WTC11 (cell line): ENCODE results near the gene TXNRD2. TPM values are rescaled to one million over a fixed set of nuclear protein-coding genes. Genes with fewer than 3 reads are reported as not detected.

ENCODE experiments used
- ATAC-seq: fragments of 200-7000 bp; cut with Tn5 transposase; 2 replicates; pipeline ENCODE4 v1.10.0; 2021; ENCODE audit warnings: mild to moderate bottlenecking, moderate library complexity
- CTCF ChIA-PET: fragments of 300-600 bp; sonication (Branson Sonifier 250); formaldehyde crosslinking; loops from one replicate; lab custom pipeline; 2021; ENCODE audit warnings: antibody characterized with exemption; lab: Charles Lee
- POLR2A ChIA-PET: fragments of 350-600 bp; sonication (Branson Sonifier 250); formaldehyde crosslinking; loops from one replicate; lab custom pipeline; 2021; ENCODE audit warnings: antibody characterized with exemption; lab: Charles Lee
- DNase-seq: peaks from one replicate; pipeline ENCODE4 v3.0.0; 2021; ENCODE audit warnings: low spot score
- H3K27ac Mint-ChIP-seq: 2 replicates; pipeline ENCODE4 v1.8.0; 2021; ENCODE audit warnings: mixed read lengths
- H3K27me3 Mint-ChIP-seq: 2 replicates; pipeline ENCODE4 v1.8.0; 2021; ENCODE audit warnings: low read depth, mild to moderate bottlenecking, moderate library complexity, mixed read lengths
- H3K36me3 Mint-ChIP-seq: 2 replicates; pipeline ENCODE4 v1.8.0; 2021; ENCODE audit warnings: mixed read lengths
- H3K4me1 Mint-ChIP-seq: 2 replicates; pipeline ENCODE4 v1.8.0; 2022; ENCODE audit warnings: mixed read lengths
- H3K4me3 Mint-ChIP-seq: 2 replicates; pipeline ENCODE4 v1.8.0; 2021; ENCODE audit warnings: mild to moderate bottlenecking, moderate library complexity, mixed read lengths
- H3K9me3 Mint-ChIP-seq: 2 replicates; pipeline ENCODE4 v1.8.0; 2021; ENCODE audit warnings: mixed read lengths
- ATF3 ChIP-seq: sonication (generic); formaldehyde crosslinking; conservative IDR thresholded peaks from 2 replicates; pipeline ENCODE4 v1.8.1; 2022; ENCODE audit warnings: mild to moderate bottlenecking, missing genetic modification reagents
- ATF6 ChIP-seq: sonication (generic); formaldehyde crosslinking; IDR thresholded peaks from 2 replicates; pipeline ENCODE4 v1.8.1; 2023; ENCODE audit warnings: mild to moderate bottlenecking, missing genetic modification reagents
- ERG ChIP-seq: fragments of 250-450 bp; sonication (Bioruptor Pico); IDR thresholded peaks from 2 replicates; pipeline ENCODE4 v1.8.0; 2021; ENCODE audit warnings: mild to moderate bottlenecking
- MYBL2 ChIP-seq: sonication (generic); formaldehyde crosslinking; IDR thresholded peaks from 2 replicates; pipeline ENCODE4 v1.8.1; 2023; ENCODE audit warnings: mild to moderate bottlenecking, moderate library complexity, missing genetic modification reagents
- NFATC4 ChIP-seq: fragments of 250-450 bp; sonication (Bioruptor Pico); IDR thresholded peaks from 2 replicates; pipeline ENCODE4 v1.9.0; 2021; ENCODE audit warnings: mild to moderate bottlenecking
- PRDM15 ChIP-seq: sonication (generic); formaldehyde crosslinking; IDR thresholded peaks from 2 replicates; pipeline ENCODE4 v1.8.0; 2022; ENCODE audit warnings: missing genetic modification reagents
- SMAD4 ChIP-seq: sonication (generic); formaldehyde crosslinking; IDR thresholded peaks from 2 replicates; pipeline ENCODE4 v1.8.0; 2022; ENCODE audit warnings: mild to moderate bottlenecking, missing genetic modification reagents
- STAT6 ChIP-seq: sonication (generic); formaldehyde crosslinking; conservative IDR thresholded peaks from 2 replicates; pipeline ENCODE4 v1.8.1; 2023; ENCODE audit warnings: mild to moderate bottlenecking, low read depth, missing genetic modification reagents, moderate library complexity
- ZMAT4 ChIP-seq: fragments of 250-450 bp; sonication (Bioruptor Pico); IDR thresholded peaks from 2 replicates; pipeline ENCODE4 v1.9.0; 2021; ENCODE audit warnings: mild to moderate bottlenecking
- ZNF138 ChIP-seq: sonication (generic); formaldehyde crosslinking; conservative IDR thresholded peaks from 2 replicates; pipeline ENCODE4 v1.8.1; 2022; ENCODE audit warnings: mild to moderate bottlenecking, moderate library complexity, missing genetic modification reagents
- ZNF219 ChIP-seq: sonication (generic); formaldehyde crosslinking; IDR thresholded peaks from 2 replicates; pipeline ENCODE4 v1.8.0; 2023; ENCODE audit warnings: missing genetic modification reagents, mild to moderate bottlenecking, borderline replicate concordance
- ZNF232 ChIP-seq: sonication (generic); formaldehyde crosslinking; IDR thresholded peaks from 2 replicates; pipeline ENCODE4 v1.8.0; 2022; ENCODE audit warnings: mild to moderate bottlenecking, missing genetic modification reagents
- ZNF263 ChIP-seq: sonication (generic); formaldehyde crosslinking; IDR thresholded peaks from 2 replicates; pipeline ENCODE4 v1.8.1; 2022; ENCODE audit warnings: low read depth, mild to moderate bottlenecking, moderate library complexity, missing genetic modification reagents
- ZNF423 ChIP-seq: fragments of 250-450 bp; sonication (Bioruptor Pico); IDR thresholded peaks from 2 replicates; pipeline ENCODE4 v2.1.2; 2022; ENCODE audit warnings: mild to moderate bottlenecking, moderate library complexity
- ZSCAN18 ChIP-seq: fragments of 250-450 bp; sonication (Bioruptor Pico); IDR thresholded peaks from 2 replicates; pipeline ENCODE4 v2.1.2; 2022; ENCODE audit warnings: mild to moderate bottlenecking, moderate library complexity
- total RNA-seq: library from RNA; stranded (reverse); gene quantifications from 3 replicates; pipeline ENCODE4 v1.2.3, GENCODE V29; 2021

The TXNRD2 gene
- total RNA-seq, 1 experiment from 2014 or later, result 15.9 TPM

- POLR2A ChIA-PET, result interaction anchor here (0.7 kb wide), 1 partner anchor 24 kb away, joined by 4 read pairs; no protein-coding TSS in a partner anchor
Measured at GRCh38 chr22:19921544-19922081, 20.0 kb downstream of the TXNRD2 start.

GRCh38 chr22:19919701-19920363, 21.8 kb downstream of the TXNRD2 start:
- H3K4me3 Mint-ChIP-seq, result no peak overlapping the region
- no peak for TF ChIP-seq ZNF263 (CRISPR knock-in tag)
- TF ChIP-seq ZNF423 (CRISPR knock-in tag), result no peak
- TF ChIP-seq ZSCAN18 (CRISPR knock-in tag), result no peak
- TF ChIP-seq MYBL2, result no peak
- no peak for TF ChIP-seq ATF6 (CRISPR knock-in tag)
- no peak for TF ChIP-seq ZMAT4 (CRISPR knock-in tag)
- no peak for TF ChIP-seq NFATC4 (CRISPR knock-in tag)
- TF ChIP-seq PRDM15 (CRISPR knock-in tag), result no peak
- no peak for TF ChIP-seq STAT6
- no peak for TF ChIP-seq ZNF138 (CRISPR knock-in tag)
- no peak for TF ChIP-seq ERG (CRISPR knock-in tag)
- TF ChIP-seq ZNF219 (CRISPR knock-in tag), result no peak
- TF ChIP-seq ATF3, result no peak
- TF ChIP-seq SMAD4, result no peak
- no peaks in the 10 kb centered on the region for H3K27me3 Mint-ChIP-seq
- no peak for DNase-seq
- POLR2A ChIA-PET, result no interaction called here
- H3K36me3 Mint-ChIP-seq, result peaks cover under 1% of the 10 kb centered on the region; the same call in 1 of the 2 replicates
- H3K27ac Mint-ChIP-seq, result no peak overlapping the region
- ATAC-seq, result no peak
- no peaks in the 10 kb centered on the region for H3K4me1 Mint-ChIP-seq
- CTCF ChIA-PET, result interaction anchor here (0.8 to 2.1 kb wide), 5 partner anchors 10 to 215 kb away, joined by 3 to 13 read pairs (median 3); no protein-coding TSS in a partner anchor
- no peaks in the 10 kb centered on the region for H3K9me3 Mint-ChIP-seq

More at GRCh38 chr22:19921544-19922081, 20.0 kb downstream of the TXNRD2 start:
- CTCF ChIA-PET, result interaction anchor here (2.1 kb wide), 1 partner anchor 12 kb away, joined by 13 read pairs; no protein-coding TSS in a partner anchor
- Mint-ChIP-seq H3K9me3 (no peaks in the 10 kb centered on the region), H3K27me3 (no peaks in the 10 kb centered on the region), H3K4me3 (no peak overlapping the region), H3K27ac (no peak overlapping the region; the same call in 1 of the 2 replicates), H3K4me1 (no peaks in the 10 kb centered on the region), H3K36me3 (no peaks in the 10 kb centered on the region)
- ATAC-seq, result no peak
- no peak for DNase-seq
- no peak for TF ChIP-seq ZNF232 (CRISPR knock-in tag)
